ENCODE data around the gene SMAD5.

The SMAD5 gene

GRCh38 chr5:136114414-136115125, 18.1 kb upstream of the SMAD5 start:
- TF ChIP-seq CTCF (IDR thresholded peaks at IDR 0.05; ENCODE audit: low read length, missing control alignments), result no peak
- no peak overlapping the region for H3K4me3 ChIP-seq (replicated peaks; ENCODE audit: low read depth, low read length)
- DNase-seq (ENCODE audit: low read depth), result no peak

GRCh38 chr5:136115183-136115865, 17.3 kb upstream of the SMAD5 start:
- no peak for TF ChIP-seq CTCF (IDR thresholded peaks at IDR 0.05; ENCODE audit: low read length, missing control alignments)
- no peak overlapping the region for H3K4me3 ChIP-seq (replicated peaks; ENCODE audit: low read depth, low read length)
- DNase-seq (ENCODE audit: low read depth), result no peak

- no peak for TF ChIP-seq CTCF (IDR thresholded peaks at IDR 0.05; ENCODE audit: low read length, missing control alignments)
These were observed 12.1 kb upstream of the SMAD5 start for GRCh38 chr5:136120529-136120928.

GRCh38 chr5:136123236-136123768, 9.3 kb upstream of the SMAD5 start:
- DNase-seq (ENCODE audit: low read depth), result no peak
- TF ChIP-seq CTCF (IDR thresholded peaks at IDR 0.05; ENCODE audit: low read length, missing control alignments), result no peak
- no peak overlapping the region for H3K4me3 ChIP-seq (replicated peaks; ENCODE audit: low read depth, low read length)

More at GRCh38 chr5:136120529-136120928, 12.1 kb upstream of the SMAD5 start:
- DNase-seq (ENCODE audit: low read depth), result no peak
- no peak overlapping the region for H3K4me3 ChIP-seq (replicated peaks; ENCODE audit: low read depth, low read length)

GRCh38 chr5:136127560-136127959, 5.1 kb upstream of the SMAD5 start:
- no peak for DNase-seq (ENCODE audit: low read depth)
- H3K4me3 ChIP-seq (replicated peaks; ENCODE audit: low read depth, low read length), result no peak overlapping the region
- no peak for TF ChIP-seq CTCF (IDR thresholded peaks at IDR 0.05; ENCODE audit: low read length, missing control alignments)

- DNase-seq (ENCODE audit: low read depth), result no peak
- TF ChIP-seq CTCF (IDR thresholded peaks at IDR 0.05; ENCODE audit: low read length, missing control alignments), result no peak
These were observed 4.2 kb upstream of the SMAD5 start for GRCh38 chr5:136128481-136128880.

More at GRCh38 chr5:136128481-136128880, 4.2 kb upstream of the SMAD5 start:
- no peak overlapping the region for H3K4me3 ChIP-seq (replicated peaks; ENCODE audit: low read depth, low read length)
